Measurements from ENCODE around the gene PODXL2.
"Not testable (repeated sequence)": the region's sequence is repeated elsewhere in the genome, so short reads cannot be mapped to it uniquely, and the experiment has no call there.

The PODXL2 gene

GRCh38 chr3:127652246-127652995 lies 23.4 kb downstream of the PODXL2 start:
- Histone ChIP-seq H3K27me3 (ENCODE audit: insufficient read depth, poor library complexity, severe bottlenecking) (no peaks in the 10 kb centered on the region), H3K27ac (ENCODE audit: poor library complexity, severe bottlenecking) (no peak overlapping the region), H3K4me1 (ENCODE audit: insufficient read depth, poor library complexity, severe bottlenecking) (no peaks in the 10 kb centered on the region), H3K9me3 (ENCODE audit: severe bottlenecking) (no peaks in the 10 kb centered on the region), H3K36me3 (ENCODE audit: low read depth) (no peaks in the 10 kb centered on the region), H3K4me3 (ENCODE audit: severe bottlenecking) (no peak overlapping the region)
- DNase-seq (ENCODE audit: low spot score) (no peak), ATAC-seq (ENCODE audit: low read depth) (peak; percentile 68)
- peak; percentile 73 for TF ChIP-seq CTCF (IDR thresholded peaks at IDR 0.05; ENCODE audit: poor library complexity, severe bottlenecking)

GRCh38 chr3:127654374-127654773 lies 25.4 kb downstream of the PODXL2 start:
- Histone ChIP-seq H3K36me3 (ENCODE audit: low read depth) (no peaks in the 10 kb centered on the region), H3K9me3 (ENCODE audit: severe bottlenecking) (no peaks in the 10 kb centered on the region), H3K4me1 (ENCODE audit: insufficient read depth, poor library complexity, severe bottlenecking) (no peaks in the 10 kb centered on the region), H3K27ac (ENCODE audit: poor library complexity, severe bottlenecking) (no peak overlapping the region), H3K4me3 (ENCODE audit: severe bottlenecking) (no peak overlapping the region), H3K27me3 (ENCODE audit: insufficient read depth, poor library complexity, severe bottlenecking) (no peaks in the 10 kb centered on the region)
- DNase-seq (ENCODE audit: low spot score): no peak
- no peak for ATAC-seq (ENCODE audit: low read depth)
- no peak for TF ChIP-seq CTCF (IDR thresholded peaks at IDR 0.05; ENCODE audit: poor library complexity, severe bottlenecking)

GRCh38 chr3:127654993-127655392 lies 26.0 kb downstream of the PODXL2 start:
- not testable (repeated sequence) for H3K4me1 ChIP-seq (ENCODE audit: insufficient read depth, poor library complexity, severe bottlenecking); H3K36me3 ChIP-seq (ENCODE audit: low read depth); ATAC-seq (ENCODE audit: low read depth)

GRCh38 chr3:127655641-127656040 lies 26.7 kb downstream of the PODXL2 start:
- H3K9me3 ChIP-seq (ENCODE audit: severe bottlenecking): no peaks in the 10 kb centered on the region
- no peak; the same call in 2 of the 3 replicates for ATAC-seq (ENCODE audit: low read depth)
- H3K4me1 ChIP-seq (ENCODE audit: insufficient read depth, poor library complexity, severe bottlenecking): no peaks in the 10 kb centered on the region
- H3K27me3 ChIP-seq (ENCODE audit: insufficient read depth, poor library complexity, severe bottlenecking): no peaks in the 10 kb centered on the region
- no peak overlapping the region for H3K4me3 ChIP-seq (ENCODE audit: severe bottlenecking)
- no peak for TF ChIP-seq CTCF (IDR thresholded peaks at IDR 0.05; ENCODE audit: poor library complexity, severe bottlenecking)
- H3K36me3 ChIP-seq (ENCODE audit: low read depth): no peaks in the 10 kb centered on the region
- H3K27ac ChIP-seq (ENCODE audit: poor library complexity, severe bottlenecking): no peak overlapping the region
- no peak for DNase-seq (ENCODE audit: low spot score)

More at GRCh38 chr3:127654993-127655392, 26.0 kb downstream of the PODXL2 start:
- not testable (repeated sequence) for H3K9me3 ChIP-seq (ENCODE audit: severe bottlenecking); H3K27ac ChIP-seq (ENCODE audit: poor library complexity, severe bottlenecking); H3K27me3 ChIP-seq (ENCODE audit: insufficient read depth, poor library complexity, severe bottlenecking); H3K4me3 ChIP-seq (ENCODE audit: severe bottlenecking); DNase-seq (ENCODE audit: low spot score)

GRCh38 chr3:127656906-127657305 lies 27.9 kb downstream of the PODXL2 start:
- no peak for DNase-seq (ENCODE audit: low spot score)
- Histone ChIP-seq H3K4me1 (ENCODE audit: insufficient read depth, poor library complexity, severe bottlenecking) (no peaks in the 10 kb centered on the region), H3K36me3 (ENCODE audit: low read depth) (no peaks in the 10 kb centered on the region), H3K27me3 (ENCODE audit: insufficient read depth, poor library complexity, severe bottlenecking) (no peaks in the 10 kb centered on the region), H3K9me3 (ENCODE audit: severe bottlenecking) (no peaks in the 10 kb centered on the region), H3K4me3 (ENCODE audit: severe bottlenecking) (no peak overlapping the region), H3K27ac (ENCODE audit: poor library complexity, severe bottlenecking) (no peak overlapping the region)
- ATAC-seq (ENCODE audit: low read depth): no peak
- TF ChIP-seq CTCF (IDR thresholded peaks at IDR 0.05; ENCODE audit: poor library complexity, severe bottlenecking): no peak

Measured in RWPE2 (cell line).